G401.6 (cell line): Measurements from ENCODE around the gene APBB2.

Experiments
- FAIRE-seq: peaks from 2 replicates; lab custom pipeline; 2012; peaks lifted over from hg19 to GRCh38; lab: Jason Lieb, UNC

Gene APBB2

DNA sequence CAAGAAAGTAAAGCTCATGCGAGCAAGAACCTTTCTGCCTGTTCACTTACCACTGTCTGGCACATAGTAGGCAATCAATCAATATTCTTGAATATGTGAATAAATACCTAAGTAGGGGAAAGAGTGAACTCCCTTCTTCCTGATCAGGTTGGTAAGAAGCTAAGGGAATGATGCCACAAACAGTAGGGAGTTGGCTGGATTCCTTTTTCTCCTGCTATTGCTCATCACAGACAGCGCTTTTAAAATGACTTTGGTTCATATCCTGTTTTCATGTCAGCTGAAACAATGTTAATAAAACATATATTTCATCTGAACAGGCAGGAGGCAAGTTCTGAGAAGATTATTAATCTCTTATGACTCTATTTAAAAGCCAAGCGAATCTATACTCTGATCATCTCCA, 365.4 kb downstream of the APBB2 start:
- no peak for FAIRE-seq

DNA sequence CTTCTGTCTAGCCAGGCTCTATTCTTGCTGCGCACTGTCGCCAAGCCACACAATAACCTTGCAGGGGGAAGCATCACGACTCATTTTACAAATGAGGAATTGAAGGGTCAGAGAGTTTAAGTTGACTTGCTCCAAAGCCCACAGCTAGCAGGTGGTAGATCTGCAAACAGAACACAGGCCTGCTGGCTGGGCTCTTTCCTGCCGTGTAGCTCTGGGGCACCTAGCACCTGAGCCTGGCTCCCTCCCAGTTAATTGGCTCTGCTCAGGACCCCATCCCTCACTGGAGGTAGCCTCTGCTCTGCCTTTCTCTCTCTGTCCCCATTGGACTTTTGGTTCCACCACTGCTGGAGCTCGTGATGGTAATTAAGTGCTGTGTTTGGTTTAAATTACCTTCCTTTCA, 366.1 kb downstream of the APBB2 start:
- FAIRE-seq = no peak

DNA sequence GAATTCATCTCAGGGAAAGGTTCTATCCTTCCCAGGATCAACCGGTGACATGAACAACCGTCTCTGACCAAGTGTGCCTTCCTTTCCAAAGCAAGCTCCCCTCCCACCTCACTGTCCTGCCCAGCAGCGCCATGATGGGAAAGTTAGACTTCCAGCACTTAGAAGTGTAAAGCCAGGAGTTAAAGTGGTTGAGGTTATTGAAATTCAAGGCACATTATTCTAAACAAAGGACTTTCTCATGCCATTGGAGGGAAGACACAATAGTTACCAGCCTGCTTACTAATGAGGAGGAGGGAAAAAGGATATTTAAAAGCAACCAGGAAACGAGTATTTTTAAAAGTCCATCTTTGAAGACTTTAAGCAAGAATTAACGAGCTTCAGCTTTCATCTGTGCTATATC, 367.8 kb downstream of the APBB2 start:
- no peak for FAIRE-seq

DNA sequence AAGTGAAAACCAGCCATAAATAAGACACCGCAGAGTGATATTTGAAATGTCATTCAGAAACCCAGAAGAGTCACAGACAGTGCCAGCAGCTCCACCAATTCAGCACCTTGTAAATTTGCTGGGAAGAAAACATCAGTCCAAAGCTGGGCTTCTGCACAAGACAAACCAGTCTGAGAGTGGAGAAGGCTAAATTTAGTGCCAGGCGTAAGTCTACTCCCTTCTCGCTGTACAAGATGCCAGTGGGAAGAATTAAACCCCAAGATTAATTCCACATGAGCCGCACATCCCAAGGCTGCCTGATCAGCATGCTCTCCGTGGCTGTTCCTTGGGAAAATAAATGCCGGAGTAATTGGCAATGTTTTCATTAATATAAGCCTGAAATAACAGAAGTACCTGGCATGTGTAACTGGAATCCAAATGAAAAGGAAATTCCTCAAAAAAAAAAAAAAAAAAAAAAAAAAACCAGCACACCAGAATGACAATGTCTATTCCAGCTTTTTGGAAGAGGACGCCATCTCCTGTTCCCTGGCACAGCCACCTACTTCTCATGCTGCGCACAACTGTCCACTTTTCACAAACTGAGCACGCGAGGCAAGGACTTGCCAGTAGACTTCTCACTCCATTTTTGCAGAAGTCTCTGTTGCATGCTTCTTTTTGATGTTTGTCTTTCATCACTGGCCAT, 369.0 kb downstream of the APBB2 start:
- no peak for FAIRE-seq

DNA sequence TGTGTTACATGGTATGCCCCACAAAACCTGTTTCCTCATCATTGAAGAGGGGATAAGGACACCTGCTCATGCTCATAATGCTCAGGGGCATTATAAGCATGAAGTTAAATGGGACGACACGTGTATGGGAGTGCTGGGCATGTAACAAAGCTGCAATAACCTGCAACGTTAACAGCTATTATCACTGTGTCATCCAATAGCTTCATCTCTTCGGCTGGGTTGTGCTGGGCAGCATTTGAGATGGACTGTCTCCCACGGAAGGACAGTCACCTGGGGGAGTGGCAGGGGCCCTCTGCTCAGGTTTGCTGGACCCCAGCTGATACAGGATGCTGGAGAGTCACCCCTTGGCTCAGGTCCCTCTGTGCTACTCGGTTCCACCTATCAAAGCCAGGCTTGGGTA, 370.1 kb downstream of the APBB2 start:
- FAIRE-seq = no peak

DNA sequence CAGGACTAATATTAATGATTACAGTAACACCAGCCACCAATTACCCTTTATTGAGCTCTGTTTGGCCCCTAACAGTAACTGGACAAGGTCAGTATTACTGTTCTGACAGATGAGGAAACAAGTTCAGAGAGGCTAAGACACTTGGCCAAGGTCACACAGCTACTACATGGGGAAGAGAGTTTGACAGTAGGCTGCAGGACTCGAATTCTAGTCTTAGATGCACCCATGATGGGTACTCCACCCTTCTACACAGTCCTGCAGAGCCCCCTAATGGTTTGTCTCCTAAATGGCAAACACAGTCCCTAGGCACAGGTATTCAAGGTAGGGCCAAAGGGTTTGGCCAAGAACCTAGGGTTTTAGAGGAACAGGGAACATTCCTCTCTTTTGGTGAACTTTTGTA, 370.6 kb downstream of the APBB2 start:
- no peak for FAIRE-seq

DNA sequence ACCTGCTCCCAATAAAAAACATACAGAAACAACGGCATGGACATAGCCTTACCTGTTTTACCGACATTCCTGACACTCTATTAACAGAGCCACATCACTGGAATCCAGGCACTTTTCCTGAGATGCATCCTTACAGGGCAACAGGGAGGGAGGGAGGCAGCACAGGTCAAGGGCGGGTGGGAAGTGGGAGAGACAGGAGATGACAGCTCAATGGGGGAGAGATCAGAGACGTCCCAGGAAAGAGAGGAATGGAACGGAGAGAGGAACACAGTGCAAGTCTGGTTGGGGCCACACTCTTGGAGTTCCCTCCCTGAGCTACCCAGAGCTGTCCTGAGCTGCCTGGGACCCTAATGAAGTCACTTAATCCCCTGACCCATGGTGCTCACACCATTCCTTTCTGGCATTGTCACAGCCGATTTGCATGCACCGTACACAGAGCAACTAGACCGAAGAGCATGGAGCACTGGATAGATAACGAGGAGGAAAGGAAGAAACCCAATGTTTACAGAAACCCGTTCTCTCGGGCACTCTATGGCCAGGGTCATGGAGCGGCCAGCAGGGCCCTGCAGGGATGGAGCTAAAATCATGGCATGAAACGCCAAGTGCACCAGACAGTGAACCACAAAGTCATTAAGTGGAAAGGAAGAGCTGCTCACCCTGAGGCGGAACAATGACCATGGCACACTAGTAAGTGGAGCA, 371.5 kb downstream of the APBB2 start:
- FAIRE-seq = no peak

DNA sequence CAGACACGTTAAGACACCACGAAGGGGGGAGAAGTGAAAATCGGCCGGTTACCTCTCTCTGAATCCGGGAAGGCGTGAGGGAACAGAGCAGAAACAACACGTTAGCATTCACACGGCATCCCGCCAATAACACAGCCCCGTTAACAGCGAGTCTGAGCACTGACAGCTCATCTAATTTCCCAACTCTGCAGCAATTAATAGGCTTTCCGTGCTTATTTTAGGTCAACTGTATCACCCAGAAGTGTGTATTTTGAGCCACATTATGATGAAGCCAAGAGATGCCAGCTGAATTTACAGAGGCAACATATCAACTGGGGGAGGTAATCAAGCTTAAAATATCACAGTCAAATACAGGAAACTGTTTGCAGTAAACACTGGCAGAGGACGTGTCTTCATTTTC, 372.0 kb downstream of the APBB2 start:
- no peak for FAIRE-seq

DNA sequence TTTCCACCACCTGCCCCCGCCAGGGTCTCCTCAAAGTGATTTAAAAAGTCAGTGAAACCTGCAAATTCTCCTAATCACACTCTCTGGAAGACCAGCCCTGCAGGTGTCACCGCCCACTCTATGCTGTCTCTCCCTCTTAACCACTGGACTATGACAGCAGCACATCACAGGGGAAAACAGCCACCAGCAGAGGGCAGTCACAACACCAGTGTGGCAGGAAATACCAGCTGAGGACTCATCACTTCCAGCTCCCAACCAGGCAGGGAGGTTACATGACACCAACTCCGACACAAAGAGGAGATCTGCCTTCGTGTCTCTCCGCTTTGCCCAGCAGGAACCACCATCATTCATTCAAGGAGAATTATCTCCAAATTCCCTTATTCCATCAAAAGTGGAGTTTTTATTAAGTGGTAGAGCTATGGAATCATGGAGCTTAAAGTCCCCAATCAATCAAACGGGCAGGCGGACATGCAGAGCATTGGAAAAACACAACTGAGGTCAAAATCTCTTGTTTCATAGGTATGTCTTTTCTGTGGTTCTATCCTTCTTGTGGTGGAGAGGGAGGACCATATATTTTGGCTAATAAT, 373.3 kb downstream of the APBB2 start:
- no peak for FAIRE-seq

DNA sequence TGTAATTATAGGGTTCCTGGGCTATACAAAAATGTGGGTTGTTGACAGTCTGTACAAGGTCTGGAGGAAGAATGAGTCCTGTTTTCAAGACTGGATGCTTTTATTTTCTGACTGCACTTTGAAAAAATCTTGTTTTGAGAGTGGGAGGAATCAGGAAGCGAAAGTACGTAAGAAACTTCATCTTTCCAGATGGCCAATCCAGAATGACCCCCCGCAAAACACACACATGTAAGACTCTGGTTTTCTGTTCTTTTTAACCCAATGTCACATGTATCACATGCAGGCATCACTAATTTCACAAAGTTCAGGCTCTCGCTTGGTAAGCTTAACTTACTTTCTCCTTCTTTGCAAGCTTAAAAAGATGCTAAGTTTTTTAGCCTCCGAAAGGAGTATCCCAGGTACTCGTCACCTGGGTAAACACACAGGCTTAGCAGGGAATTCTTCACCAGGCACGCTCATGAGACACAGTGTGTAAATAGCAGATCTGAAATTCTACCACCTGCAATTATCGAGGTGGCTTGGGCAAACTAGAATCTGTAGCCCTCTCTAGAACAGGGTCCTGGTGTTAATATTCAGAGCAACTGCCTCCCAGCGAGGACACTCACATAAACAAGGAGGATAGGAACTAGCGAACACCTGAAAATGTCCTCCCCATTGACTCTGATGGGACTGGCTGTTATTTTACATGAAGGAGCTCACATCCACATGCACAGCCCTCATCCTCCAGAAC, 373.9 kb downstream of the APBB2 start:
- no peak for FAIRE-seq

DNA sequence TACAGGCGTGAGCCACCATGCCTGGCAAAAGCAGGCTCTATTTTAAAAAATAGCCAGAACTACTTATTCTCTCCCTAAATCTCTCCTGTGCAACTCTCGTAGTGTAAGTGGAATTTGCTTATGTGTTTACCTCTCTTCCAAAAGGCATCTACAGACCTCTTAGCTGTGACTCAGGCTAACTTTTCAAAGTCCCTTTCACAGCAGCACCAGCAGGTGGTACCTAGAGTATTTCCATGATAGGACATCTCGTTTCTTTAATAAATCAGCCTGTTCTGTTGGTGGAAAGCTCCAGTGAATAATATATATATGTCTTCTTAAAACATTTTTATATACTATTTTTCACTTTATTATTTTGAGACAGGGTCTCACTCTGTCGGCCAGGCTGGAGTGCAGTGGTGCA, 375.6 kb downstream of the APBB2 start:
- no peak for FAIRE-seq

DNA sequence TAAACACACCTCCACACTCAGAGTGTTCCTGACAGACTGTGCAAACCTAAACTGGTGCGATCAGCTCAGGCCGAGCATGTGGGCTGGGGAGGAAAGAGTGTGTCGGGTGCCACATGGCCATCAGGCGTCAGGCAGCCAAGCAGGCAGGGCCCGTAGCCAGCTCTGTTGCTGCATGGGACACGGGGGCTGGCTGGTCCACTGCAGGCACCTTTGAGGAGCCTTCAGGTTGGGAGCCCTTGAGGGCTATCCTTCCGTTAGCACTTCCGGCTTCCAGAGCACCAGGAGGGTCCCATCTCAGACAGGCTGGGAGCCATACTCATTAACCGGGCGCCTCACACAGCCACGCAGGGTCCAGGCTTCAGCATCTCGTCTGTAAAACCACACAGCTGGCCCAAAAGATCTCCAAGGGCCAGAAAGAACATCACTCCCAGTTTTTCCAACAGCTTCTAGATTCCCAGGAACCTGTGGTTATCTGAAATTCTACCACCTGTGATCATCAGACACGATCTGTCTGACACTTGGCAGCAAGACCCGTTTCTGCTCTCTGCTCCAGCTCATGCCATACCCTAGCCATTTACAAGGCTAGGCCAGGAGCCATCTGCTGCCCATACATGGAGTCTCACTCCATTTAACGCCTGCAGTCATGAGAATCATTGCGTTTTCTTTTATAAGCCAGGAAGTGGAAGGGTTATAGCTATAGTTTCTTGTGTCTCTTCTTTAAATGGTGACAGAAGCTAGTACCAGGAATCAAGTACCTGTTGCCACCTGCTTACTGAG, 377.1 kb downstream of the APBB2 start:
- FAIRE-seq = no peak

DNA sequence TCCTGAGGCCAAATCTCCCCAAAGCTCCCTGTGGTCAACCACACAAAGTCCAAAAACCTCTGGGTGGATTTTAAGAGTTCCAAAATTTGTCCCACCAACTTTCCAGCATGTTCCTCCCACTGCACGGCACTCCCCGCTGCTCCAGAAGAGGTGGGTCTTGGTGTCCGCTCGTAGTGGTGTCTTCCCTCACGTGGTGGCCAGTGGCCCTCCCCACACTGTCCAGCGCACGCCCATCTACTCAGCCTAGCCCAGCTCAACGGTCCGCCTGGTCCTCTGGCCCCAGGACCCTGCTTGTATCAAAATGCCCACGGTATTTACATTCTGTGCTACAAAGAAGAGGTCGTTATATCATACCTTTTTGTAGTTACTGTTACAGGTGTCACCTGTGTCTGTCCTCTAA, 381.1 kb downstream of the APBB2 start:
- no peak for FAIRE-seq

DNA sequence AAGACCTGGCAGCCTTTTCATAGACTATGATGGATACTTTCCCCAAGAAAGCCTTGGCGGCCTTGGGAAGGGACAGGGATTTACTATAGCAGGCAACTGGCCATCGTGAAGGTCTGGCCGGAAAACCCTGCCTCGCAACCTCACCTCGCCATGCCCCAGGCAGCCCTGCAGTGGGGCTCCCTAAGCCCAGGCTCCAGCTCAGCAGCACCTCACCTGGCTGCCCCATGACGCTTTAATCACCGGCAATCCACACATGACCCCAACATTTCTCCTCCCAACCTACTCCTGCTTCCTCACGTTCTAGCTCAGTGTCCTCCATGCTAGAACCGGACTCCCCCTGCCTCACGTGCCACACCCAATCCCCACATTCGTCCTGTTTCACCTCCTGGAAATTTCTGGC, 382.2 kb downstream of the APBB2 start:
- FAIRE-seq = no peak

DNA sequence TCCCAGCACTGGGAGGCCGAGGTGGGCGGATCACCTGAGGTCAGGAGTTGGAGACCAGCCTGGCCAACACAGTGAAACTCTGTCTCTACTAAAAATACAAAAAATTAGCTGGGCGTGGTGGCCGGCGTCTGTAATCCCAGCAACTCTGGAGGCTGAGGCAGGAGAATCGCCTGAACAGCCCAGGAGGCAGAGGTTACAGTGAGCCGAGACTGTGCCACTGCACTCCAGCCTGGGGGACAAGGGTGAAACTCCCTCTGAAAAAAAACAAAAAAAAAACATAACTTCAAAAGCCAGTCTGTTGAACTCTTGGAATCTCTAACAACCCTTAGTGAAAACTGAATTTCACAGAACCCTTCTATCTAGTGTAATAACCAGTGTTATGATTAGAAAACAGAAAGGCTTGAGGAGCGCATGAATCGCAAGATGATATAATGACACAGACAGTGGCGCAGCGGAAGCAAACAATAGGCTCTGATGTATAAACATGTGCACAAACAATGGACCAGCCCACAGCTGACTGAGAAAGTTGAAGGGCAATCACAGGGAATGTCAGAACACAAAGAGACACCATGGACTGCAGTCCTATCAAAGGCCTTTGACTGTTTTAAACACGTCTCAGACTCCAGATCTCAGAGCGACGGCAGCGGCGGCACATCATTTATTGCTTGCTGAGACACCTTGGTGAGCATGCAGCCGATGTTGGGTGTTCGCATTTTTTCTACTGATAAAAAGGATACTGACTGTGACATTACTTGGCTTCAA, 383.0 kb downstream of the APBB2 start:
- FAIRE-seq = no peak

DNA sequence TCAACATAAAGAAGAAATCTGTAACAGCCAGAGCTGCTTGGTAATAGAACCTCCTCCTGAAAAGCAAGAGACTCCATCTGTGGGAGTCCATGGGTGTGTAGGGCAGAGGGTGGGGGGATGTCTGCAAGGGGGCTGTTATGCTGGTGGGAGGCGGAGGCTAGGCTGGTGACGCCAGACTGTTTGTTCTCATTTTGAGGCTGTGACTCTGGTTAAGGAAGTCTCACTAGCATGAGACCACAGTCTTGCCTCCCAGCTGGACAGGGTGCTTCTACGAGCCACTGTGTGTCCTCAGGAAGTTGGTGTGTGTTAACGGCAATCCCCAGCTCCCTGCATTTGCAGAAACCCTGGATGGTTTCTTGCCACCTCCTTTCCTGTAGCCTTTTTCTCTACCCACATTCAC, 384.8 kb downstream of the APBB2 start:
- FAIRE-seq = no peak

DNA sequence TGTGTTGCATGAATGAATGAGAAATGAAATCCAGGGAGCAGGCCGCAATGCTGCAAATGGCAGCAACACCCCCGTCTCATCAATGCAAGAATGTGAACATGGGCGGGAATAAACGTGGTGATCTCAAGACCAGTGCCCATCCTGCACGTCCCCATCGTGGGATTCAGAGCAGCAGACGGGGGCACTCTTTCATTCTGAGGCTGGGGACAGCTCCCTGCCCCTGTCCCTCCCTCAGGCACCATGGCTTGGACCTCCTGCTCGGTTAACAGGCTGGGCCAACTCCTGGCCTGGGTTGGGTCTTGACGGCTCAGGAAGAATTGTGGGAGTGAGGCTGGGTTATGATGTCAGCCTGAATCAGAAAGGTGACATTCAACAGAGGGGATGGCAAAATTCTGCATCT, 385.7 kb downstream of the APBB2 start:
- FAIRE-seq = no peak

DNA sequence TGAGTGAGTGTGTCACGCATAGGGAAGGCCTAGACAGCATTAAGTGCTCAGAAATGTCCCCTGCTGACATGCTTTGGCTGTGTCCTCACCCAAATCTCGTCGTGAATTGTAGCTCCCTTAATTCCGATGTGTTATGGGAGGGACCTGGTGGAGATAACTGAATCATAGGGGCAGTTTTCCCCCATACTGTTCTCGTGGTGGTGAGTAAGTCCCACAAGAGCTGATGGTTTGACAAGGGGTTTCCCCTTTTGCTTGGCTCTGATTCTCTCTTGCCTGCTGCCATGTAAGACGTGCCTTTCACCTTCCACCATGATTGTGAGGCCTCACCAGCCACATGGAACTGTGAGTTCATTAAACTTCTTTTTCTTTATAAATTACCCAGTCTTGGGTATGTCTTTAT, 386.6 kb downstream of the APBB2 start:
- no peak for FAIRE-seq

DNA sequence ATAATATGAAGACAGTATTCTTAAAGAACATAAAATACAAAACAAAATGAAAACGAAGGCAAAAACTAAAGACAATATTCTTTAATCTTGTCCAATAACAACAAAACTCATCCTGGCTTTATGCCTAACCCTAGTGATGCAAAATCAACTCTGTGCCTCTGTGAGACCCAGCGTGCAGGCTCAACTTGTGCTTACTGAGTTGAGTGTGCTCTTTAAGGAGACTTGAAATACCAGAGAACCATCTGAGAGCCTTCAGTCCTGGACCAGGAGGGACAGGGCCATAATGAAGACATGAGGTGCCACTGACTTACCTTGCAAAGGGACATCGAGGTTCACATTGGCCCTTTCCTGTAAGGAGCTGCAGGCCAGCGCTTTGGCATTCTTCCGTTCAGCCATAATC, 387.5 kb downstream of the APBB2 start:
- no peak for FAIRE-seq

DNA sequence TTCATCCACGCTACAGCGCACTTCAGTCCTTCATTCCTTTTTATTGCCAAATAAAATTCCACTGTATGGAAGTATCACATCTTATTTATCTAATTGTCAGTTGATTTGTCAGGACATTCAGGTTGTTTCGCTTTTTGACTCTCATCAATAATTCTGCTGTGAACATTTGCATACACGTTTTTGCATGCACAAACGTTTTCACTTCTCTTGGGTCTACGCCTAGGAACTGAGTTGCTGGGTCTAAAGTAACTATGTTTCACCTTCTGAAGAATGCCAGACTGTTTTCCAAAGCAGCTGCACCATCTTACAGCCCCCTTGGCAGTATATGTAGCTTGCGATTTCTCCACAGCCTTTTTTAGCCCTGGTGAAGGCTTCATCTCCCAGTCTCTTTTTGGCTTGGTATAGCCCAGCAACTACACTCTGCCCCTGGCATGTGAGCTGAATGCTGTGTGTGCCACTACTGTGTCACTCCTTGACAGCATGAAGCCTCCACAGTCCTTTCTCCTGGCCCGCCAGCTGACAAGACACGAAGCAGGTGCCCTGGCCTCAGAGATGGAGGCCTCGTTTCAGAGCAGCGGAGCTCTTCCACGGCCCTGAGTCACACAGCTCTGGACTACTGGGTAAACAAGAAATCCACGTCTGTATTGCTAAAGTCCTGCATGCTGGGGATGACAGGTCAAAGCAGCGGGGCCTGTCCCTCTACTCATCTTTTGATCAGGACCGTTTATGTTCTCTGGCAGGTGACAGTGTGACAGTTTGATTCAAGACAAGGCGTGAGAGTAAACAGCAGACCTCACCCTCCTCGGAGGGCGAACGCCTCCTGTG, 389.1 kb downstream of the APBB2 start:
- FAIRE-seq = no peak
